Measurements from ENCODE around the gene CDH13.

Gene CDH13

DNA sequence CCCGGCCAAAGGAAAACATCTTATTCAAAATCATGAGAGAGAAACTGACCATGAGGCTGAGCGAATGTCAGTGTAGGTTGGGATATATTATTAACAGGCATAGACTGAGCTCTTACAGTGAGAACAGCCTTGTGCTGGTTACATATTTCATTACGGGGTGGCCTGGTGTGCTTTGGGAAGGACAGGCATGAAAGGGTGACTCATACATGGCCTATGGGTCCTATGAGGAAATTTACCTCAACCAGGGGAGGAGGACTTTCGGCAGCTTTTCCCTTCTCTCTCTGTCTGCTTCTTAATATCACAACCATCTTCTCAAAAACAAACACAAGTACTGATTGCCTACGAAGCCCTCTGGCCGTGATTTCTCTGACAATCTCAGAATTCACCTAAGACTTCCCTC lies 579.1 kb downstream of the CDH13 start:
- H3K27me3 ChIP-seq (ENCODE audit: insufficient read depth, low read length) = no peaks in the 10 kb centered on the region
- no peak overlapping the region for H2AFZ ChIP-seq (ENCODE audit: insufficient read depth, low read length, poor library complexity)
- no peak overlapping the region for H3K18ac ChIP-seq (ENCODE audit: low read length)
- H4K12ac ChIP-seq (ENCODE audit: low read depth, low read length) = no peak overlapping the region
- no peak overlapping the region for H3K14ac ChIP-seq (ENCODE audit: low read length)
- no peak overlapping the region for H2AK5ac ChIP-seq (ENCODE audit: low read length)
- H3K9me3 ChIP-seq (ENCODE audit: insufficient read depth, low read depth, low read length) = peaks cover 1% of the 10 kb centered on the region
- no peak overlapping the region for H3K4me3 ChIP-seq (ENCODE audit: low read depth, low read length)
- H3K79me1 ChIP-seq (ENCODE audit: low read length) = no peaks in the 10 kb centered on the region
- no CpG with 5 or more reads among the region's 6 CpGs for WGBS (ENCODE audit: extremely low coverage, insufficient coverage, insufficient read length)
- no peak overlapping the region for H2BK12ac ChIP-seq (ENCODE audit: low read length)
- DNase-seq = no peak
- H2BK5ac ChIP-seq (ENCODE audit: low read depth, low read length, poor library complexity) = no peak overlapping the region
- H3K4ac ChIP-seq (ENCODE audit: low read depth, low read length) = no peak overlapping the region
- no peak overlapping the region for H3K23ac ChIP-seq (ENCODE audit: low read length)
- no peaks in the 10 kb centered on the region for H3K36me3 ChIP-seq (ENCODE audit: control insufficient read depth in 1 of 2, insufficient read depth in 2 of 2, low read length in 2 of 2)
- H2BK120ac ChIP-seq (ENCODE audit: insufficient read depth, low read length, poor library complexity) = no peak overlapping the region
- no peak overlapping the region for H3K9ac ChIP-seq (ENCODE audit: low read length)
- H3K4me1 ChIP-seq (ENCODE audit: control insufficient read depth in 1 of 2, insufficient read depth in 2 of 2, low read length in 2 of 2) = no peaks in the 10 kb centered on the region
- H3K27ac ChIP-seq (ENCODE audit: low read depth, low read length) = no peak overlapping the region
- H3K4me2 ChIP-seq (ENCODE audit: low read length) = no peak overlapping the region
- no peaks in the 10 kb centered on the region for H3K79me2 ChIP-seq (ENCODE audit: control insufficient read depth, insufficient read depth, low read length, poor library complexity)
- no peak overlapping the region for H4K8ac ChIP-seq (ENCODE audit: low read depth, low read length)
- no peak overlapping the region for H4K91ac ChIP-seq (ENCODE audit: low read depth, low read length)

DNA sequence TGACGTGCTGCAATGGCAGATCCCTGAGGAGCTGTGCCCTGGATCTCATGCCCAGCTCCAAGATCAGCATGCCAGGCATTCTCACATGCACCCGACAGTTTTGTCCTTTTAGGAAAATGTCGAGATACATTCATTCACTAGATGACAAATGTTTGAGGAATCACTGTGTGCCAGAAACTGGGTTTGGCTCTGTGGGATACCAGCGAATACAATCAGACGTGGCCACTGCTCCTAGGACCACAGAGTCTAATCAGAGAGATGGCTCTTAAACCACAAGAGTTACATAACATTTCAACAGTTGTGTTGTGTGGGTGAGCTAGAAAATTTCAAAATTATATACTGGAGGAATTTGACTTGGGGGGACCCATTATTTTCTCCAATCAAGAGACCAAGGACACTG lies 579.7 kb downstream of the CDH13 start:
- Histone ChIP-seq H3K79me1 (ENCODE audit: low read length) (no peaks in the 10 kb centered on the region), H3K4me2 (ENCODE audit: low read length) (no peak overlapping the region), H2AK5ac (ENCODE audit: low read length) (no peak overlapping the region), H3K27ac (ENCODE audit: low read depth, low read length) (no peak overlapping the region), H3K79me2 (ENCODE audit: control insufficient read depth, insufficient read depth, low read length, poor library complexity) (no peaks in the 10 kb centered on the region), H4K91ac (ENCODE audit: low read depth, low read length) (no peak overlapping the region), H3K18ac (ENCODE audit: low read length) (no peak overlapping the region), H2AFZ (ENCODE audit: insufficient read depth, low read length, poor library complexity) (no peak overlapping the region), H2BK5ac (ENCODE audit: low read depth, low read length, poor library complexity) (no peak overlapping the region), H3K27me3 (ENCODE audit: insufficient read depth, low read length) (no peaks in the 10 kb centered on the region), H3K14ac (ENCODE audit: low read length) (no peak overlapping the region), H3K4me1 (ENCODE audit: control insufficient read depth in 1 of 2, insufficient read depth in 2 of 2, low read length in 2 of 2) (no peaks in the 10 kb centered on the region), H3K9ac (ENCODE audit: low read length) (no peak overlapping the region), H3K4ac (ENCODE audit: low read depth, low read length) (no peak overlapping the region), H3K36me3 (ENCODE audit: control insufficient read depth in 1 of 2, insufficient read depth in 2 of 2, low read length in 2 of 2) (no peaks in the 10 kb centered on the region), H3K4me3 (ENCODE audit: low read depth, low read length) (no peak overlapping the region), H3K9me3 (ENCODE audit: insufficient read depth, low read depth, low read length) (peaks cover 1% of the 10 kb centered on the region), H2BK12ac (ENCODE audit: low read length) (no peak overlapping the region), H4K12ac (ENCODE audit: low read depth, low read length) (no peak overlapping the region), H3K23ac (ENCODE audit: low read length) (no peak overlapping the region), H2BK120ac (ENCODE audit: insufficient read depth, low read length, poor library complexity) (no peak overlapping the region), H4K8ac (ENCODE audit: low read depth, low read length) (no peak overlapping the region)
- DNase-seq = no peak
- WGBS (ENCODE audit: extremely low coverage, insufficient coverage, insufficient read length) = no CpG with 5 or more reads among the region's 5 CpGs

DNA sequence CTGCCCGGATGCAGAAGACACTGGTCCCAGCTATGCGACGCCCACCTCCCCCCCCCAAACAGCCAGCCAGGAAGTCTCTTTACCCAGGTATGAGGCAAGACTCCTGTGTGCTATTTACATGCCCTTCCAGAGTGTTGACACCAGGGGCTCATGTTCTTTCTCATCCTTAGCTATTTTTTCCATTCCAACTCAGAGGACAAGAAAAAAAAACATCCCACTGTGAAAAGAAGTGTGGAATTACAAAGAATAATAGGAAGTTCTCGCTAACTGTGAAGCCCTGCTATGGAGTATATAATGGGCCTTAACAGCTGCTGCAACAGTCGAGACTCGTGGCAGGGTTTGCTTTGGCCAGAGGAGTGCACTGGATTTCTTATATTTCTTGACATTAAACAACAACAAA lies 584.9 kb downstream of the CDH13 start:
- WGBS (ENCODE audit: extremely low coverage, insufficient coverage, insufficient read length) = no CpG with 5 or more reads among the region's 6 CpGs
- Histone ChIP-seq H3K79me2 (ENCODE audit: control insufficient read depth, insufficient read depth, low read length, poor library complexity) (no peaks in the 10 kb centered on the region), H3K79me1 (ENCODE audit: low read length) (no peaks in the 10 kb centered on the region)

DNA sequence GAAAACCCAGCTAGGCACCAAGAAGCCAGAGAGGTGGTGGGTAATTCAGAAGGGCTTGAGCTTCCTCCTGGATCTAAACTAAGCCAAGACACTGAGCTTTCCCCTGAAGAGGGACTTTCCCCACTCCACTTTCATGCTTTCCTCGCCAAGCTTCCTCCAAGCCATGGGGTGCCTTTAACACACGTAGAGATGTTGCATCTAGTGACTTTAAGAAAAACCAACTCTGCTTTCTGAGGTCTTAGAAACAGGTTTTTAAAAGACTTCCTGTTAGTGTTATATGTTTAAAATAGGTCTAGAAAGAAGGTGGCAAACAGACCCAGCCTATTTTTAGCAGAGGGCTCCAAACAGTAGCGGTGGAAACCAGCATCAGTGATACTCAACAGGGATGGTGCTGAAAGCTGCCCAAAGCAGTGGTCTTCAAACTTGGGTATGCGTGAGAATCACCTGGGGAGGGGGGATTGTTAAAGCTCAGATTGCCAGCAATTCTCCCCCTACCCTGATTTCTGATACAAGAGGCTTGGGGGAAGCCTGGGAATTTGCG lies 585.6 kb downstream of the CDH13 start:
- Histone ChIP-seq H3K4me1 (ENCODE audit: control insufficient read depth in 1 of 2, insufficient read depth in 2 of 2, low read length in 2 of 2) (no peaks in the 10 kb centered on the region), H2AFZ (ENCODE audit: insufficient read depth, low read length, poor library complexity) (no peak overlapping the region), H2BK120ac (ENCODE audit: insufficient read depth, low read length, poor library complexity) (no peak overlapping the region), H3K27ac (ENCODE audit: low read depth, low read length) (no peak overlapping the region), H2AK5ac (ENCODE audit: low read length) (no peak overlapping the region), H3K4me2 (ENCODE audit: low read length) (no peak overlapping the region), H3K4ac (ENCODE audit: low read depth, low read length) (no peak overlapping the region), H3K14ac (ENCODE audit: low read length) (no peak overlapping the region), H4K91ac (ENCODE audit: low read depth, low read length) (no peak overlapping the region), H3K27me3 (ENCODE audit: insufficient read depth, low read length) (no peaks in the 10 kb centered on the region), H3K18ac (ENCODE audit: low read length) (no peak overlapping the region), H3K23ac (ENCODE audit: low read length) (no peak overlapping the region), H2BK5ac (ENCODE audit: low read depth, low read length, poor library complexity) (no peak overlapping the region), H3K9ac (ENCODE audit: low read length) (no peak overlapping the region), H4K12ac (ENCODE audit: low read depth, low read length) (no peak overlapping the region), H3K9me3 (ENCODE audit: insufficient read depth, low read depth, low read length) (peaks cover 1% of the 10 kb centered on the region), H3K79me1 (ENCODE audit: low read length) (no peaks in the 10 kb centered on the region), H4K8ac (ENCODE audit: low read depth, low read length) (no peak overlapping the region), H3K79me2 (ENCODE audit: control insufficient read depth, insufficient read depth, low read length, poor library complexity) (no peaks in the 10 kb centered on the region), H3K36me3 (ENCODE audit: control insufficient read depth in 1 of 2, insufficient read depth in 2 of 2, low read length in 2 of 2) (no peaks in the 10 kb centered on the region), H3K4me3 (ENCODE audit: low read depth, low read length) (no peak overlapping the region), H2BK12ac (ENCODE audit: low read length) (no peak overlapping the region)
- no peak for DNase-seq
- no CpG with 5 or more reads among the region's 5 CpGs for WGBS (ENCODE audit: extremely low coverage, insufficient coverage, insufficient read length)

More for the DNA sequence above, 584.9 kb downstream of the CDH13 start:
- Histone ChIP-seq H3K14ac (ENCODE audit: low read length) (no peak overlapping the region), H4K8ac (ENCODE audit: low read depth, low read length) (no peak overlapping the region), H4K12ac (ENCODE audit: low read depth, low read length) (no peak overlapping the region), H3K9ac (ENCODE audit: low read length) (no peak overlapping the region), H4K91ac (ENCODE audit: low read depth, low read length) (no peak overlapping the region), H3K27me3 (ENCODE audit: insufficient read depth, low read length) (no peaks in the 10 kb centered on the region), H3K9me3 (ENCODE audit: insufficient read depth, low read depth, low read length) (peaks cover 1% of the 10 kb centered on the region), H3K27ac (ENCODE audit: low read depth, low read length) (no peak overlapping the region), H2AK5ac (ENCODE audit: low read length) (no peak overlapping the region), H2BK5ac (ENCODE audit: low read depth, low read length, poor library complexity) (no peak overlapping the region), H3K18ac (ENCODE audit: low read length) (no peak overlapping the region), H3K4me2 (ENCODE audit: low read length) (no peak overlapping the region), H3K23ac (ENCODE audit: low read length) (no peak overlapping the region), H3K36me3 (ENCODE audit: control insufficient read depth in 1 of 2, insufficient read depth in 2 of 2, low read length in 2 of 2) (no peaks in the 10 kb centered on the region), H3K4me1 (ENCODE audit: control insufficient read depth in 1 of 2, insufficient read depth in 2 of 2, low read length in 2 of 2) (no peaks in the 10 kb centered on the region), H3K4me3 (ENCODE audit: low read depth, low read length) (no peak overlapping the region), H2AFZ (ENCODE audit: insufficient read depth, low read length, poor library complexity) (no peak overlapping the region), H2BK120ac (ENCODE audit: insufficient read depth, low read length, poor library complexity) (no peak overlapping the region), H3K4ac (ENCODE audit: low read depth, low read length) (no peak overlapping the region), H2BK12ac (ENCODE audit: low read length) (no peak overlapping the region)
- DNase-seq = no peak

All from trophoblast cell (in vitro differentiated cells and primary cell).